Osteocyte (in vitro differentiated cells): ENCODE results near the gene DDR2. TPM values are rescaled to one million over a fixed set of nuclear protein-coding genes. Genes with fewer than 3 reads are reported as not detected.

ENCODE experiments used
- DNase-seq: peaks from one replicate; pipeline ENCODE4 v3.0.0; 2021; ENCODE audit warnings: mixed read lengths; ENCODE audit not compliant: unreplicated experiment; ENCODE audit errors: extremely low spot score
- H3K27ac Mint-ChIP-seq: one replicate; pipeline ENCODE4 v1.8.0; 2021; ENCODE audit warnings: mild to moderate bottlenecking, mixed read lengths; ENCODE audit not compliant: unreplicated experiment
- H3K27me3 Mint-ChIP-seq: one replicate; pipeline ENCODE4 v1.8.0; 2021; ENCODE audit warnings: mixed read lengths; ENCODE audit not compliant: unreplicated experiment
- H3K36me3 Mint-ChIP-seq: one replicate; pipeline ENCODE4 v1.8.0; 2021; ENCODE audit warnings: mixed read lengths; ENCODE audit not compliant: unreplicated experiment
- H3K4me1 Mint-ChIP-seq: one replicate; pipeline ENCODE4 v1.8.0; 2021; ENCODE audit warnings: mixed read lengths; ENCODE audit not compliant: unreplicated experiment
- H3K4me3 Mint-ChIP-seq: one replicate; pipeline ENCODE4 v1.8.0; 2021; ENCODE audit warnings: mild to moderate bottlenecking, moderate library complexity, mixed read lengths; ENCODE audit not compliant: unreplicated experiment
- H3K9me3 Mint-ChIP-seq: one replicate; pipeline ENCODE4 v1.8.0; 2021; ENCODE audit warnings: mixed read lengths; ENCODE audit not compliant: unreplicated experiment
- CTCF ChIP-seq: fragments of 200-600 bp; sonication (generic); IDR thresholded peaks from 2 replicates; pipeline ENCODE4 v1.5.0; 2021; ENCODE audit warnings: antibody characterized with exemption, mild to moderate bottlenecking, moderate library complexity
- total RNA-seq: library from RNA; stranded (reverse); gene quantifications from 2 replicates; pipeline ENCODE4 v1.2.1, GENCODE V29; 2021

The DDR2 gene
- total RNA-seq, 1 donor from 2014 or later, result 173 TPM

DNA sequence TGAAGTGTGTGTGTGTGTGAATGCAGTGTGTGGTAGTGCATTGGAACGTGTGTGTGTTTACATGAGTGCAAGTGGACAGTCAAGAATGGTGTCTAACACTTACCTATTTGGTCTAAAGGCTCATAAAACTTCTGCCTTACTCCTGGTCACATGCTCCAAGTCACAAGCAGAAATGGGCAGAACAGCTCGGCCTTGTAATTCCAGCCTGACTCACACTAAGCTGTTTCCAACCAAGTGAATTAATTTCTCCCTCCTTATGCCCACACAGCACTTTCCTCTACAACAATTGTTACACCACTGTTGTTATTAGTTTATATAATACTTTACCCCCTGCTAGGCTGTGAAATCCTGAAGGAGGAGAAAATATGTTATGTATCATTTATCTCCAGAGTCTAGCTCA is 43.8 kb downstream of the DDR2 start:
- DNase-seq, result no peak
- peaks cover 76% of the 10 kb centered on the region for H3K4me1 Mint-ChIP-seq
- peak overlapping the region; percentile 73 for H3K27ac Mint-ChIP-seq
- TF ChIP-seq CTCF, result no peak
- peaks cover 12% of the 10 kb centered on the region for H3K9me3 Mint-ChIP-seq
- H3K4me3 Mint-ChIP-seq, result no peak overlapping the region
- peaks cover 31% of the 10 kb centered on the region for H3K36me3 Mint-ChIP-seq
- H3K27me3 Mint-ChIP-seq, result no peaks in the 10 kb centered on the region

GRCh38 chr1:162676750-162677149 is 44.5 kb downstream of the DDR2 start:
- H3K36me3 Mint-ChIP-seq, result peaks cover 31% of the 10 kb centered on the region
- H3K4me3 Mint-ChIP-seq, result peak overlapping the region; percentile 40
- no peaks in the 10 kb centered on the region for H3K27me3 Mint-ChIP-seq
- no peak for DNase-seq
- peak overlapping the region; percentile 73 for H3K27ac Mint-ChIP-seq
- H3K9me3 Mint-ChIP-seq, result peaks cover 12% of the 10 kb centered on the region
- peaks cover 76% of the 10 kb centered on the region for H3K4me1 Mint-ChIP-seq
- TF ChIP-seq CTCF, result no peak

DNA sequence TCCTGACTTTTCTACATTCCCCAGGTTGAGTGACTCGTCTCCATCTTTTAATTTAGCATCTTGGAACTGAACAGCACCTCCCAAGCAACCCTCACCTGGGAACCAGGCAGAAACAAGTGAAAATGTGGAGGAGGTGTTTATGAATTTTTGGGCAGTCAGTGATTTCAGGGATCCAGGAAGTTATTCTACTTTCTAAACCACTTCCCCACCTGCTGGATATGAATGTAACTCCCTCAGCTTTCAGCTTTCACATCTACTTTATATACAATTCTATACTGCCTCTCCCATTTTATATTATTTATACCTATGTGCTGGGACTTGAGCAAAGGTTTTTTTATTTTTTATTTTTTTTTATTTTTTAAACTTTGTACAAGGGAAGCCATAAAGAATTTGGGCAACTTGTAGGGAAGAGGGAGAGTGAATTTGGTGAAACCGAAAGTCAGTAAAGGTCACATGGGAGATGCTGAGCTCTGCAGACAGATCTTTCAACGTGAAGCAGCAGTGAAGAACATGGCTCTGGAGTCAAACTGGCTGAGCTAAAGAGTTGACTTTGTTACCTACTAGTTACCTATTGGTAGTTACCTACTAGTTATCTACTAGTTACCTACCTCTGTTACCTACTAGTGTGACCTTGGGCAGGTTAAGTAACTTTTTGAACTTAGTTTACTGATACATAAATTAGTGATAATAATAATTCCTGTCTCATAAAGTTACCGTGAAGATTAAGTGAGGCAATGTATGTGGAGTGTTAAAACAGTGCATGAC is 45.5 kb downstream of the DDR2 start:
- peaks cover 79% of the 10 kb centered on the region for H3K4me1 Mint-ChIP-seq
- no peaks in the 10 kb centered on the region for H3K27me3 Mint-ChIP-seq
- H3K27ac Mint-ChIP-seq, result peak overlapping the region; percentile 42
- peak; percentile 17 for TF ChIP-seq CTCF
- peaks cover 31% of the 10 kb centered on the region for H3K36me3 Mint-ChIP-seq
- DNase-seq, result no peak
- H3K4me3 Mint-ChIP-seq, result no peak overlapping the region
- peaks cover 12% of the 10 kb centered on the region for H3K9me3 Mint-ChIP-seq

DNA sequence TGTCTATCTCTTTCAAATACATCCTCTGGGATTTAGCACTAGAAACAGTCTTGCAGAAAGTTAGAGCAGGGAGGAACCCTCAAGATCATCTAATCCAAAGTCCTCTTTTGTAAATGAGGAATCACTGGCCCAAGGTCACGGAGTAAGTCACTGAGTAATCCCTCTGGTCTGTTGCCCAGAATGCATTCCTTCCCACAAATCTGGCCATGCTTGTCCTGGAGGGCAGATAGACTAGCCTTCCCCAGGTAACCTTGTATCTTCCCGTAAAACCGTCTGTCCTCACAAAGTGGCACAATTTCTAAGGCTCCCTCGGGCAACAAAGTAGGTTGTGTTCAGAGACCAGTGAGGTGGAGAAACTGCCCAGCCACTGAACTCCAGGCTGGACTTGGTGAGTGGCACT is 46.2 kb downstream of the DDR2 start:
- peaks cover 77% of the 10 kb centered on the region for H3K4me1 Mint-ChIP-seq
- no peaks in the 10 kb centered on the region for H3K27me3 Mint-ChIP-seq
- peaks cover 12% of the 10 kb centered on the region for H3K9me3 Mint-ChIP-seq
- H3K4me3 Mint-ChIP-seq, result no peak overlapping the region
- no peak for TF ChIP-seq CTCF
- H3K27ac Mint-ChIP-seq, result peak overlapping the region; percentile 36
- peaks cover 31% of the 10 kb centered on the region for H3K36me3 Mint-ChIP-seq
- DNase-seq, result no peak

GRCh38 chr1:162679298-162679697 is 47.0 kb downstream of the DDR2 start:
- Mint-ChIP-seq H3K27ac (no peak overlapping the region), H3K36me3 (peaks cover 26% of the 10 kb centered on the region), H3K9me3 (peaks cover 12% of the 10 kb centered on the region), H3K4me3 (no peak overlapping the region), H3K27me3 (no peaks in the 10 kb centered on the region), H3K4me1 (peaks cover 69% of the 10 kb centered on the region)
- DNase-seq, result no peak
- TF ChIP-seq CTCF, result no peak
